GM21390 (cell line): Measurements from ENCODE around the gene NPAS3.

ENCODE experiments used
- ATAC-seq: cut with Tn5 transposase; IDR thresholded peaks from one replicate; pipeline ENCODE4 v1.9.1; 2021; ENCODE audit not compliant: unreplicated experiment

NPAS3 gene

GRCh38 chr14:33653308-33653695 lies 714.6 kb downstream of the NPAS3 start:
- ATAC-seq: no peak

GRCh38 chr14:33655421-33655820 lies 716.7 kb downstream of the NPAS3 start:
- no peak for ATAC-seq

- ATAC-seq: no peak
These were observed 718.8 kb downstream of the NPAS3 start for GRCh38 chr14:33657476-33657875.

- no peak for ATAC-seq
These were observed 721.6 kb downstream of the NPAS3 start for GRCh38 chr14:33660248-33660647.

- no peak for ATAC-seq
These were observed 722.4 kb downstream of the NPAS3 start for GRCh38 chr14:33661101-33661500.

- no peak for ATAC-seq
These were observed 729.4 kb downstream of the NPAS3 start for GRCh38 chr14:33668066-33668465.

- ATAC-seq: no peak
These were observed 730.4 kb downstream of the NPAS3 start for GRCh38 chr14:33669111-33669510.

- no peak for ATAC-seq
These were observed 731.6 kb downstream of the NPAS3 start for GRCh38 chr14:33670235-33670634.

- no peak for ATAC-seq
These were observed 732.9 kb downstream of the NPAS3 start for GRCh38 chr14:33671556-33671955.

GRCh38 chr14:33674927-33675326 lies 736.2 kb downstream of the NPAS3 start:
- ATAC-seq: no peak

- ATAC-seq: no peak
These were observed 736.9 kb downstream of the NPAS3 start for GRCh38 chr14:33675415-33676130.

- no peak for ATAC-seq
These were observed 737.5 kb downstream of the NPAS3 start for GRCh38 chr14:33676135-33676566.

- no peak for ATAC-seq
These were observed 738.2 kb downstream of the NPAS3 start for GRCh38 chr14:33676891-33677290.

- no peak for ATAC-seq
These were observed 739.3 kb downstream of the NPAS3 start for GRCh38 chr14:33678005-33678404.

GRCh38 chr14:33679025-33679424 lies 740.3 kb downstream of the NPAS3 start:
- ATAC-seq: no peak

- no peak for ATAC-seq
These were observed 741.0 kb downstream of the NPAS3 start for GRCh38 chr14:33679461-33680225.

- ATAC-seq: no peak
These were observed 742.2 kb downstream of the NPAS3 start for GRCh38 chr14:33680873-33681272.

GRCh38 chr14:33682760-33683159 lies 744.1 kb downstream of the NPAS3 start:
- ATAC-seq: no peak

GRCh38 chr14:33685026-33685425 lies 746.3 kb downstream of the NPAS3 start:
- no peak for ATAC-seq

GRCh38 chr14:33685698-33686097 lies 747.0 kb downstream of the NPAS3 start:
- no peak for ATAC-seq

GRCh38 chr14:33686218-33686617 lies 747.5 kb downstream of the NPAS3 start:
- no peak for ATAC-seq

- no peak for ATAC-seq
These were observed 748.2 kb downstream of the NPAS3 start for GRCh38 chr14:33686856-33687255.
